Measurements from ENCODE around the gene MATN4.

MATN4 gene

DNA sequence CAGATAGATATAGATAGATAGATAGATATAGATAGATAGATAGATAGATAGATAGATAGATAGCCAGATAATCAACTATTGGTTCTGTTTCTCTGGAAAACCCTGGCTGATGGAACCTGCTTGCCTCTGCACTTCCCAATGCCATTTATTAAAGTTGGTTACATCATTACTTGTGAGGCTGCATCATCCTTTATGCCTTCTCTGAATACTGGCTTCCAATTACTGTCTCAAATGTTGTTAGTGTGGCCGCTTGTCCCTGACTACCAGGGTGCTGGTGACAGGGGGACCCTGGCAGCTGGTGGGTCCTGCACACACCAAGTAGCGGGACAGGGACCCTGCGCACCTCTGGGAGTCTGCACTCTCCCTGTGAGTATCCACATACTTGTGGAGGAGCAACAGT lies 49.8 kb downstream of the MATN4 start:
- TF ChIP-seq GABPA (IDR thresholded peaks at IDR 0.05; ENCODE audit: low read depth) = no peak
- TF ChIP-seq, protein P1, sequence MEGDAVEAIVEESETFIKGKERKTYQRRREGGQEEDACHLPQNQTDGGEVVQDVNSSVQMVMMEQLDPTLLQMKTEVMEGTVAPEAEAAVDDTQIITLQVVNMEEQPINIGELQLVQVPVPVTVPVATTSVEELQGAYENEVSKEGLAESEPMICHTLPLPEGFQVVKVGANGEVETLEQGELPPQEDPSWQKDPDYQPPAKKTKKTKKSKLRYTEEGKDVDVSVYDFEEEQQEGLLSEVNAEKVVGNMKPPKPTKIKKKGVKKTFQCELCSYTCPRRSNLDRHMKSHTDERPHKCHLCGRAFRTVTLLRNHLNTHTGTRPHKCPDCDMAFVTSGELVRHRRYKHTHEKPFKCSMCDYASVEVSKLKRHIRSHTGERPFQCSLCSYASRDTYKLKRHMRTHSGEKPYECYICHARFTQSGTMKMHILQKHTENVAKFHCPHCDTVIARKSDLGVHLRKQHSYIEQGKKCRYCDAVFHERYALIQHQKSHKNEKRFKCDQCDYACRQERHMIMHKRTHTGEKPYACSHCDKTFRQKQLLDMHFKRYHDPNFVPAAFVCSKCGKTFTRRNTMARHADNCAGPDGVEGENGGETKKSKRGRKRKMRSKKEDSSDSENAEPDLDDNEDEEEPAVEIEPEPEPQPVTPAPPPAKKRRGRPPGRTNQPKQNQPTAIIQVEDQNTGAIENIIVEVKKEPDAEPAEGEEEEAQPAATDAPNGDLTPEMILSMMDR (IDR thresholded peaks at IDR 0.05; ENCODE audit: insufficient read depth, low read length) = no peak
- no peak for TF ChIP-seq SPI1 (IDR thresholded peaks at IDR 0.05; ENCODE audit: borderline replicate concordance, low read depth)
- no peak for TF ChIP-seq REST (IDR thresholded peaks at IDR 0.05; ENCODE audit: insufficient replicate concordance, low read depth)
- TF ChIP-seq POLR2AphosphoS5 (IDR thresholded peaks at IDR 0.05; ENCODE audit: low read depth) = no peak
- Histone ChIP-seq H3K4me3 (replicated peaks; ENCODE audit: insufficient read depth, low read length) (no peak overlapping the region), H3K27me3 (ENCODE audit: insufficient read depth, poor library complexity, severe bottlenecking) (no peaks in the 10 kb centered on the region), H3K27ac (replicated peaks) (no peak overlapping the region)
- no peak for DNase-seq (ENCODE audit: low read depth in 1 of 2, low spot score in 1 of 2)

- Histone ChIP-seq H3K4me3 (replicated peaks; ENCODE audit: insufficient read depth, low read length) (no peak overlapping the region), H3K27me3 (ENCODE audit: insufficient read depth, poor library complexity, severe bottlenecking) (no peaks in the 10 kb centered on the region), H3K27ac (replicated peaks) (no peak overlapping the region)
- DNase-seq (ENCODE audit: low read depth in 1 of 2, low spot score in 1 of 2) = no peak
- TF ChIP-seq GABPA (IDR thresholded peaks at IDR 0.05; ENCODE audit: low read depth) (no peak), SPI1 (IDR thresholded peaks at IDR 0.05; ENCODE audit: borderline replicate concordance, low read depth) (no peak), REST (IDR thresholded peaks at IDR 0.05; ENCODE audit: insufficient replicate concordance, low read depth) (no peak), POLR2AphosphoS5 (IDR thresholded peaks at IDR 0.05; ENCODE audit: low read depth) (no peak)
- TF ChIP-seq, protein P1 (IDR thresholded peaks at IDR 0.05; ENCODE audit: insufficient read depth, low read length) = no peak
These were observed 50.4 kb downstream of the MATN4 start for GRCh38 chr20:45257711-45258110.

DNA sequence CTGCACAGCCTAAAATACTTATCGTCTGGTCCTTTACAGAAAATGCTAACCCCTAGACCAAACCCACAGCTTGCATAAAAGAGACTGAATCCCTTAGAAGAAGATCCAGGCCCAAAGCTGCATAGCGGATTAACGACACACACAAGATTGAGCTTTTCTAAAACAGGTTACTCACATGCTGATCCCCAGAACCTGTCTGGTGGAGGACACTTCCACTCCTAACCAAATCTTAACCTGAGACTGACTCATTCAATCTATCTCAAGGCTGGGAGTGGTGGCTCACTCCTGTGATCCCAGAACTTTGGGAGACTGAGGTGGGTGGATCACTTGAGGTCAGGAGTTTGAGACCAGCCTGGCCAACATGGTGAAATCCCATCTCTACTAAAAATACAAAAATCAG lies 50.9 kb downstream of the MATN4 start:
- Histone ChIP-seq H3K27ac (replicated peaks) (no peak overlapping the region), H3K27me3 (ENCODE audit: insufficient read depth, poor library complexity, severe bottlenecking) (no peaks in the 10 kb centered on the region), H3K4me3 (replicated peaks; ENCODE audit: insufficient read depth, low read length) (no peak overlapping the region)
- no peak for DNase-seq (ENCODE audit: low read depth in 1 of 2, low spot score in 1 of 2)
- TF ChIP-seq GABPA (IDR thresholded peaks at IDR 0.05; ENCODE audit: low read depth) (no peak), SPI1 (IDR thresholded peaks at IDR 0.05; ENCODE audit: borderline replicate concordance, low read depth) (no peak), POLR2AphosphoS5 (IDR thresholded peaks at IDR 0.05; ENCODE audit: low read depth) (no peak), REST (IDR thresholded peaks at IDR 0.05; ENCODE audit: insufficient replicate concordance, low read depth) (no peak)
- TF ChIP-seq, protein P1 (IDR thresholded peaks at IDR 0.05; ENCODE audit: insufficient read depth, low read length) = no peak
